ENCODE measurements around the gene CRLF1. TPM values are rescaled to one million over a fixed set of nuclear protein-coding genes. Genes with fewer than 3 reads are reported as not detected.

CRLF1 gene
- total and polyA plus RNA-seq, 2 experiments from 2014 or later = 18.1 to 19.7 TPM

DNA sequence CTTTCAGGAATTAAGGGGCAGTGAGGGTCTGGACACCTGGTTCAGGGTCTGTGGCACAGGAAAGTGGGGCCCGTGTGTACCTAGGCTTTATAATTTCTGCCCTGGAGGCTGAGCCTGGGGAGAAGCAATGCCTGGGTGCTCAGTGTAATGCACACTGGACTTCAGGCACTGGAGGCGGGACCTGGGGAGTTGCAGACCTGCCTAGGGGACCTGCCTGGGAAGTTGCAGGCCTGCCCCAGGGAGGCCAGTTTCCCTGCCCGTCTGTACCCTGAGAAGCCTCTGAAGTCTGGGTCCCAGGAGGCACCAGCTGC lies 3.6 kb upstream of the CRLF1 start:
- Mint-ChIP-seq H3K27me3 (ENCODE audit: insufficient read depth, low read depth, poor library complexity) (peaks cover 81% of the 10 kb centered on the region), H3K36me3 (ENCODE audit: low read depth) (peaks cover 3% of the 10 kb centered on the region; the same call in 1 of the 3 replicates), H3K4me3 (peak overlapping the region; percentile 23; the same call in 2 of the 3 replicates), H3K9me3 (no peaks in the 10 kb centered on the region; the same call in 2 of the 3 replicates), H3K4me1 (peaks cover 42% of the 10 kb centered on the region), H3K27ac (no peak overlapping the region)
- Histone ChIP-seq H3K36me3 (ENCODE audit: insufficient read depth) (no peaks in the 10 kb centered on the region), H2AFZ (no peak overlapping the region), H3K4me3 (peak overlapping the region; percentile 76), H3K27ac (ENCODE audit: low read depth) (no peak overlapping the region), H3K27me3 (ENCODE audit: insufficient read depth) (peaks cover 97% of the 10 kb centered on the region), H4K20me1 (replicated peaks; ENCODE audit: insufficient read depth) (no peaks in the 10 kb centered on the region), H3K79me2 (replicated peaks; ENCODE audit: insufficient read depth) (no peaks in the 10 kb centered on the region), H3F3A (replicated peaks; ENCODE audit: low read depth) (peaks cover 25% of the 10 kb centered on the region), H3K9me2 (ENCODE audit: insufficient read depth) (no peaks in the 10 kb centered on the region), H3K4me2 (peak overlapping the region; percentile 94), H3K4me1 (ENCODE audit: insufficient read depth) (peaks cover 53% of the 10 kb centered on the region)
- ATAC-seq = peak; percentile 3
- no peak for DNase-seq (ENCODE audit: low spot score)
- TF ChIP-seq CREB1 (CRISPR knock-in tag; IDR thresholded peaks at IDR 0.05; ENCODE audit: low read depth) (no peak), EZH2 (IDR thresholded peaks at IDR 0.05; ENCODE audit: low read depth, unreplicated experiment) (peak; percentile 16)

DNA sequence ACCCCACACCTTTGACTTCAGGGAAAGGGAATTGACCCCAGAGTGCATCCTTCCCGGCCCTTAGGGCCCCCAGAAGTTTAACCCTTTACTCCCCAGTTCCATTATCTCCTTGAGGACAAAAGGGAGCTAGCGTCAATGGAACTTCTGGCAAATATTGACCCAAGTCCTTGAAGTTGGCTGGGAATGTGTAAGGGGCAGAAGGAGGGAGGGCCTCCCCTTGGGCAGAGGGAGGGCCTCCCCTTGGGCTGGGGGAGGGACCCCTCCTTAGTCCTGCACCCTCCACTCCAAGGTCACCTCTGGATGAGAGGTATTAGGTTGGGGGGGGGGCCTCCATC lies 3.1 kb upstream of the CRLF1 start:
- Mint-ChIP-seq H3K9me3 (no peaks in the 10 kb centered on the region; the same call in 2 of the 3 replicates), H3K27ac (no peak overlapping the region), H3K4me1 (peaks cover 47% of the 10 kb centered on the region), H3K27me3 (ENCODE audit: insufficient read depth, low read depth, poor library complexity) (peaks cover 81% of the 10 kb centered on the region), H3K36me3 (ENCODE audit: low read depth) (peaks cover 2% of the 10 kb centered on the region; the same call in 1 of the 3 replicates), H3K4me3 (peak overlapping the region; percentile 25; the same call in 1 of the 3 replicates)
- no peak overlapping the region for H2AFZ ChIP-seq
- peak overlapping the region; percentile 76 for H3K4me3 ChIP-seq
- DNase-seq (ENCODE audit: low spot score) = no peak
- H3K9me2 ChIP-seq (ENCODE audit: insufficient read depth) = no peaks in the 10 kb centered on the region
- H3K4me2 ChIP-seq = peak overlapping the region; percentile 94
- no peak overlapping the region for H3K27ac ChIP-seq (ENCODE audit: low read depth)
- H3F3A ChIP-seq (replicated peaks; ENCODE audit: low read depth) = peaks cover 27% of the 10 kb centered on the region
- no peaks in the 10 kb centered on the region for H3K36me3 ChIP-seq (ENCODE audit: insufficient read depth)
- H3K27me3 ChIP-seq (ENCODE audit: insufficient read depth) = peaks cover 97% of the 10 kb centered on the region
- no peaks in the 10 kb centered on the region for H3K79me2 ChIP-seq (replicated peaks; ENCODE audit: insufficient read depth)
- H3K4me1 ChIP-seq (ENCODE audit: insufficient read depth) = peaks cover 56% of the 10 kb centered on the region
- ATAC-seq = no peak
- H4K20me1 ChIP-seq (replicated peaks; ENCODE audit: insufficient read depth) = no peaks in the 10 kb centered on the region
- TF ChIP-seq NANOG (IDR thresholded peaks at IDR 0.05; ENCODE audit: borderline replicate concordance) = no peak
- TF ChIP-seq, protein P1, sequence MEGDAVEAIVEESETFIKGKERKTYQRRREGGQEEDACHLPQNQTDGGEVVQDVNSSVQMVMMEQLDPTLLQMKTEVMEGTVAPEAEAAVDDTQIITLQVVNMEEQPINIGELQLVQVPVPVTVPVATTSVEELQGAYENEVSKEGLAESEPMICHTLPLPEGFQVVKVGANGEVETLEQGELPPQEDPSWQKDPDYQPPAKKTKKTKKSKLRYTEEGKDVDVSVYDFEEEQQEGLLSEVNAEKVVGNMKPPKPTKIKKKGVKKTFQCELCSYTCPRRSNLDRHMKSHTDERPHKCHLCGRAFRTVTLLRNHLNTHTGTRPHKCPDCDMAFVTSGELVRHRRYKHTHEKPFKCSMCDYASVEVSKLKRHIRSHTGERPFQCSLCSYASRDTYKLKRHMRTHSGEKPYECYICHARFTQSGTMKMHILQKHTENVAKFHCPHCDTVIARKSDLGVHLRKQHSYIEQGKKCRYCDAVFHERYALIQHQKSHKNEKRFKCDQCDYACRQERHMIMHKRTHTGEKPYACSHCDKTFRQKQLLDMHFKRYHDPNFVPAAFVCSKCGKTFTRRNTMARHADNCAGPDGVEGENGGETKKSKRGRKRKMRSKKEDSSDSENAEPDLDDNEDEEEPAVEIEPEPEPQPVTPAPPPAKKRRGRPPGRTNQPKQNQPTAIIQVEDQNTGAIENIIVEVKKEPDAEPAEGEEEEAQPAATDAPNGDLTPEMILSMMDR (conservative IDR thresholded peaks at IDR 0.05; ENCODE audit: low read depth in 2 of 2) = no peak
- TF ChIP-seq ZNF331 (CRISPR knock-in tag; IDR thresholded peaks at IDR 0.05; ENCODE audit: low read depth) = no peak
- TF ChIP-seq EZH2phosphoT487 (IDR thresholded peaks at IDR 0.05; ENCODE audit: unreplicated experiment) = no peak
- TF ChIP-seq, protein P2, sequence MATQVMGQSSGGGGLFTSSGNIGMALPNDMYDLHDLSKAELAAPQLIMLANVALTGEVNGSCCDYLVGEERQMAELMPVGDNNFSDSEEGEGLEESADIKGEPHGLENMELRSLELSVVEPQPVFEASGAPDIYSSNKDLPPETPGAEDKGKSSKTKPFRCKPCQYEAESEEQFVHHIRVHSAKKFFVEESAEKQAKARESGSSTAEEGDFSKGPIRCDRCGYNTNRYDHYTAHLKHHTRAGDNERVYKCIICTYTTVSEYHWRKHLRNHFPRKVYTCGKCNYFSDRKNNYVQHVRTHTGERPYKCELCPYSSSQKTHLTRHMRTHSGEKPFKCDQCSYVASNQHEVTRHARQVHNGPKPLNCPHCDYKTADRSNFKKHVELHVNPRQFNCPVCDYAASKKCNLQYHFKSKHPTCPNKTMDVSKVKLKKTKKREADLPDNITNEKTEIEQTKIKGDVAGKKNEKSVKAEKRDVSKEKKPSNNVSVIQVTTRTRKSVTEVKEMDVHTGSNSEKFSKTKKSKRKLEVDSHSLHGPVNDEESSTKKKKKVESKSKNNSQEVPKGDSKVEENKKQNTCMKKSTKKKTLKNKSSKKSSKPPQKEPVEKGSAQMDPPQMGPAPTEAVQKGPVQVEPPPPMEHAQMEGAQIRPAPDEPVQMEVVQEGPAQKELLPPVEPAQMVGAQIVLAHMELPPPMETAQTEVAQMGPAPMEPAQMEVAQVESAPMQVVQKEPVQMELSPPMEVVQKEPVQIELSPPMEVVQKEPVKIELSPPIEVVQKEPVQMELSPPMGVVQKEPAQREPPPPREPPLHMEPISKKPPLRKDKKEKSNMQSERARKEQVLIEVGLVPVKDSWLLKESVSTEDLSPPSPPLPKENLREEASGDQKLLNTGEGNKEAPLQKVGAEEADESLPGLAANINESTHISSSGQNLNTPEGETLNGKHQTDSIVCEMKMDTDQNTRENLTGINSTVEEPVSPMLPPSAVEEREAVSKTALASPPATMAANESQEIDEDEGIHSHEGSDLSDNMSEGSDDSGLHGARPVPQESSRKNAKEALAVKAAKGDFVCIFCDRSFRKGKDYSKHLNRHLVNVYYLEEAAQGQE (IDR thresholded peaks at IDR 0.05; ENCODE audit: unreplicated experiment) = no peak
- no peak for TF ChIP-seq EZH2 (IDR thresholded peaks at IDR 0.05; ENCODE audit: low read depth, unreplicated experiment)
- no peak for TF ChIP-seq ZNF114 (CRISPR knock-in tag; IDR thresholded peaks at IDR 0.05)
- TF ChIP-seq, protein P3, sequence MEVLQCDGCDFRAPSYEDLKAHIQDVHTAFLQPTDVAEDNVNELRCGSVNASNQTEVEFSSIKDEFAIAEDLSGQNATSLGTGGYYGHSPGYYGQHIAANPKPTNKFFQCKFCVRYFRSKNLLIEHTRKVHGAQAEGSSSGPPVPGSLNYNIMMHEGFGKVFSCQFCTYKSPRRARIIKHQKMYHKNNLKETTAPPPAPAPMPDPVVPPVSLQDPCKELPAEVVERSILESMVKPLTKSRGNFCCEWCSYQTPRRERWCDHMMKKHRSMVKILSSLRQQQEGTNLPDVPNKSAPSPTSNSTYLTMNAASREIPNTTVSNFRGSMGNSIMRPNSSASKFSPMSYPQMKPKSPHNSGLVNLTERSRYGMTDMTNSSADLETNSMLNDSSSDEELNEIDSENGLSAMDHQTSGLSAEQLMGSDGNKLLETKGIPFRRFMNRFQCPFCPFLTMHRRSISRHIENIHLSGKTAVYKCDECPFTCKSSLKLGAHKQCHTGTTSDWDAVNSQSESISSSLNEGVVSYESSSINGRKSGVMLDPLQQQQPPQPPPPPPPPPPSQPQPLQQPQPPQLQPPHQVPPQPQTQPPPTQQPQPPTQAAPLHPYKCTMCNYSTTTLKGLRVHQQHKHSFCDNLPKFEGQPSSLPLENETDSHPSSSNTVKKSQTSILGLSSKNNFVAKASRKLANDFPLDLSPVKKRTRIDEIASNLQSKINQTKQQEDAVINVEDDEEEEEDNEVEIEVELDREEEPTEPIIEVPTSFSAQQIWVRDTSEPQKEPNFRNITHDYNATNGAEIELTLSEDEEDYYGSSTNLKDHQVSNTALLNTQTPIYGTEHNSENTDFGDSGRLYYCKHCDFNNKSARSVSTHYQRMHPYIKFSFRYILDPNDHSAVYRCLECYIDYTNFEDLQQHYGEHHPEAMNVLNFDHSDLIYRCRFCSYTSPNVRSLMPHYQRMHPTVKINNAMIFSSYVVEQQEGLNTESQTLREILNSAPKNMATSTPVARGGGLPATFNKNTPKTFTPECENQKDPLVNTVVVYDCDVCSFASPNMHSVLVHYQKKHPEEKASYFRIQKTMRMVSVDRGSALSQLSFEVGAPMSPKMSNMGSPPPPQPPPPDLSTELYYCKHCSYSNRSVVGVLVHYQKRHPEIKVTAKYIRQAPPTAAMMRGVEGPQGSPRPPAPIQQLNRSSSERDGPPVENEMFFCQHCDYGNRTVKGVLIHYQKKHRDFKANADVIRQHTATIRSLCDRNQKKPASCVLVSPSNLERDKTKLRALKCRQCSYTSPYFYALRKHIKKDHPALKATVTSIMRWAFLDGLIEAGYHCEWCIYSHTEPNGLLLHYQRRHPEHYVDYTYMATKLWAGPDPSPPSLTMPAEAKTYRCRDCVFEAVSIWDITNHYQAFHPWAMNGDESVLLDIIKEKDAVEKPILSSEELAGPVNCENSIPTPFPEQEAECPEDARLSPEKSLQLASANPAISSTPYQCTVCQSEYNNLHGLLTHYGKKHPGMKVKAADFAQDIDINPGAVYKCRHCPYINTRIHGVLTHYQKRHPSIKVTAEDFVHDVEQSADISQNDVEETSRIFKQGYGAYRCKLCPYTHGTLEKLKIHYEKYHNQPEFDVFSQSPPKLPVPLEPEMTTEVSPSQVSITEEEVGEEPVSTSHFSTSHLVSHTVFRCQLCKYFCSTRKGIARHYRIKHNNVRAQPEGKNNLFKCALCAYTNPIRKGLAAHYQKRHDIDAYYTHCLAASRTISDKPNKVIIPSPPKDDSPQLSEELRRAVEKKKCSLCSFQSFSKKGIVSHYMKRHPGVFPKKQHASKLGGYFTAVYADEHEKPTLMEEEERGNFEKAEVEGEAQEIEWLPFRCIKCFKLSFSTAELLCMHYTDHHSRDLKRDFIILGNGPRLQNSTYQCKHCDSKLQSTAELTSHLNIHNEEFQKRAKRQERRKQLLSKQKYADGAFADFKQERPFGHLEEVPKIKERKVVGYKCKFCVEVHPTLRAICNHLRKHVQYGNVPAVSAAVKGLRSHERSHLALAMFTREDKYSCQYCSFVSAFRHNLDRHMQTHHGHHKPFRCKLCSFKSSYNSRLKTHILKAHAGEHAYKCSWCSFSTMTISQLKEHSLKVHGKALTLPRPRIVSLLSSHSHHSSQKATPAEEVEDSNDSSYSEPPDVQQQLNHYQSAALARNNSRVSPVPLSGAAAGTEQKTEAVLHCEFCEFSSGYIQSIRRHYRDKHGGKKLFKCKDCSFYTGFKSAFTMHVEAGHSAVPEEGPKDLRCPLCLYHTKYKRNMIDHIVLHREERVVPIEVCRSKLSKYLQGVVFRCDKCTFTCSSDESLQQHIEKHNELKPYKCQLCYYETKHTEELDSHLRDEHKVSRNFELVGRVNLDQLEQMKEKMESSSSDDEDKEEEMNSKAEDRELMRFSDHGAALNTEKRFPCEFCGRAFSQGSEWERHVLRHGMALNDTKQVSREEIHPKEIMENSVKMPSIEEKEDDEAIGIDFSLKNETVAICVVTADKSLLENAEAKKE (CRISPR knock-in tag; IDR thresholded peaks at IDR 0.05) = no peak
